Muscle layer of duodenum (tissue), 2 donors: ENCODE results near the gene A3GALT2.

Source experiments
- H3K27ac ChIP-seq: one replicate; pipeline ENCODE4 v1.7.0; 2013; ENCODE audit warnings: mild to moderate bottlenecking, low read length
- H3K27me3 ChIP-seq: one replicate; pipeline ENCODE4 v1.7.0; 2013; ENCODE audit warnings: low read depth, mild to moderate bottlenecking, control low read depth, low read length
- H3K36me3 ChIP-seq, 2 donors: one replicate each; pipeline ENCODE4 v1.7.0; 2013; ENCODE audit warnings: low read length in 2 of 2, control low read depth in 1 of 2, mild to moderate bottlenecking in 1 of 2; ENCODE audit not compliant: insufficient read depth in 2 of 2, control insufficient read depth in 1 of 2
- H3K4me1 ChIP-seq, 2 donors: one replicate each; pipeline ENCODE4 v1.7.0; 2013; ENCODE audit warnings: low read length in 2 of 2, mild to moderate bottlenecking in 2 of 2, control low read depth in 1 of 2, moderate library complexity in 1 of 2; ENCODE audit not compliant: insufficient read depth in 2 of 2, control insufficient read depth in 1 of 2
- H3K4me3 ChIP-seq, 2 donors: one replicate each; pipeline ENCODE4 v1.7.0; 2013; ENCODE audit warnings: low read length in 2 of 2, low read depth in 1 of 2, mild to moderate bottlenecking in 1 of 2
- H3K9me3 ChIP-seq, 2 donors: one replicate each; pipeline ENCODE4 v1.7.0; 2013; ENCODE audit warnings: low read length in 2 of 2, control low read depth in 1 of 2, mild to moderate bottlenecking in 1 of 2; ENCODE audit not compliant: control insufficient read depth in 1 of 2
- donor health status: healthy.

Gene A3GALT2

GRCh38 chr1:33320619-33321165 is at the start of gene A3GALT2:
A3GALT2 (minus strand) TSS chr1:33321098; CDS start chr1:33321098, 0 bp downstream.
- Histone ChIP-seq H3K4me3 (no peak within 1 kb of the TSS), H3K9me3 (no peaks in the 10 kb centered on the region), H3K4me1 (peaks cover 0 to 18% of the 10 kb centered on the region in 2 donors), H3K27me3 (no peaks in the 10 kb centered on the region), H3K27ac (no peak within 1 kb of the TSS), H3K36me3 (peaks cover 32 to 36% of the 10 kb centered on the region in 2 donors)

DNA sequence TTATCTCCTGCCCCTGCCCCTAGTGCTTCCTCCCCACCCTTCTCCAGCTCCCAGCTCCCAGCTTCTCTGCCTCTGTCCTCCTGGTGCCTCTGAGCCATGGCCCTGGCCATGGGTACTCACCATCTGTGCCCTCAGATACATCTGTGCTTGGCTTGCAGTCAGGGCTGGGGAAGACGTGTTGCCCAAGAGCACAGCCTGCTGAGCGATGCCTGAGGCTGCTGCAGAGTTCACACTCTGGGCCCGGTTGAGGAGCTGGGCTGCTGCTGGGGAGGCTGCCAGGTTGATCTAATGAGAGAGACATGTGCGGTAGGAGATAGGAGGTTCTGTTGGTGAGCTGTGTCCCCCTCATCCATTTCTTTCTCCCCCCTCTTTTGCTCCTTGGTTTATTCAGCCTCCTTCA is 49.4 kb upstream of the A3GALT2 start:
- Histone ChIP-seq H3K27me3 (no peaks in the 10 kb centered on the region), H3K27ac (no peak overlapping the region), H3K36me3 (no peaks in the 10 kb centered on the region), H3K4me1 (peaks cover 5 to 42% of the 10 kb centered on the region in 2 donors), H3K4me3 (no peak overlapping the region), H3K9me3 (no peaks in the 10 kb centered on the region)

DNA sequence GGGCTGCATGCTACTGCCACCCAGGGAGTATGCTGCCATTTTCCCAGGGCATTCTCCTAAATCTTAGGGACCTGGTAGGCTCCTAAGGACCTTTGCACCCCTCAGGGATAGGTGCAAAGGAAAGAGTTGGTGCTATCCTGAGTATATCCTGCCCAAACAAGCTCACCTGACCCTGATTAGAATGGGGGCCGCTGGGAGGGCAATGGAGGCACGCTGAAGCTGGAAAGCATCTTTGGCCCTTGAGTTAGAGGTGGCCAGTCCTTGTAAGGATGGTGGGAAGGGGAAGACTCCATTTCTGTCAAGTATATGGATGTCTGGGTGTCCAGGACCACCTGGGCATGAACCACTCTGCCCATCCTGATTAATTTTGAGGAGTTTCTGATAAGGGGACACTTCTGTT is 48.9 kb upstream of the A3GALT2 start:
- H3K4me1 ChIP-seq = peaks cover 10 to 42% of the 10 kb centered on the region in 2 donors
- no peak overlapping the region for H3K4me3 ChIP-seq
- H3K9me3 ChIP-seq = no peaks in the 10 kb centered on the region
- H3K27ac ChIP-seq = no peak overlapping the region
- no peaks in the 10 kb centered on the region for H3K36me3 ChIP-seq
- no peaks in the 10 kb centered on the region for H3K27me3 ChIP-seq

- Histone ChIP-seq H3K36me3 (no peaks in the 10 kb centered on the region), H3K27me3 (no peaks in the 10 kb centered on the region), H3K27ac (no peak overlapping the region), H3K9me3 (no peaks in the 10 kb centered on the region), H3K4me1 (peaks cover 15 to 42% of the 10 kb centered on the region in 2 donors), H3K4me3 (no peak overlapping the region)
Measured at GRCh38 chr1:33369081-33369480, 48.2 kb upstream of the A3GALT2 start.

GRCh38 chr1:33368431-33368830 is 47.5 kb upstream of the A3GALT2 start:
- H3K4me3 ChIP-seq = no peak overlapping the region
- peaks cover 15 to 47% of the 10 kb centered on the region in 2 donors for H3K4me1 ChIP-seq
- no peak overlapping the region for H3K27ac ChIP-seq
- no peaks in the 10 kb centered on the region for H3K9me3 ChIP-seq
- no peaks in the 10 kb centered on the region for H3K36me3 ChIP-seq
- H3K27me3 ChIP-seq = no peaks in the 10 kb centered on the region

DNA sequence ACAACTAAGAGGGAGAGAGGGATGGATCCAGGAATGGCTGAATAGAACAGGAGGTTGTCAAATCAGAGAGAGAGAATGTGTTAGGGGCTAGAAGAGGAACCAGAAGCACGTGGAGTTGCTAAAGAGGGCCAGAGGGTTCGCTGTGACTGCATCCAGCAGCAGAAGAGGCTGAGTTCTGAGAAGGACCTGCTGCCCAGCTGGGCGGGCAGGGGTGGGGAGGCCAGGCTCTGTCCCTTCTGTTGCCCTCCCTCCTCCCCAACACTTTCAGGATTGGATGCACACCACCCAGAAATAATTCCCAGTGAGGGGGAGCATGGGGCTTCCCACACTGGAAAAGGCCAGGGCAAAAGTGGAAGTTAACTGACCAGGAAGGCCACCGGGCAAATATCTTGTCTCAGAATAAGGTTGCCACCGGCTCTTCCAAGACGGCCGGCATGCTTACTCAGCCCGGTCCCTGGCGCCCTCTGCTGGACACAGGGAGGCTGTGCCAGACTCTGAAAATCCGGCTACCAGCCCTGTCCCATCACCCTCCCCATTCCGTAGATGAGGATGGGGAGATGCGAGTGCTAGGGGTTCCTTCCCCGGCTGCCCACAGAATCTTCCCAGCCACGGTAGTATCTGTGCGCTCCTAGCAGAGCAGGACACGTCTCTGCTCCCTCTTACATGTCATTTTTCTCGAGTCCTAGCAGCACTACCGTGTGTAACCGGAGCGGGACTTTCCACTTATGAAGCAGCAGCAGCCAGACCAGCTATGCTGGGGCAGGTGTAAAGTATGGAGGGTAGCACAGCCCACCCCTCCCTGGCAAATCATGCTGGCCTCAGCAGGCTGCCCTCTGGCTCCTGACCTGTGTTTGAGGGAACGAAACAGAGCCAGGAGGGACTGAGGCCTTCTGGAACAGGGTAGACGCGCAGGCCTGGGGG is 46.8 kb upstream of the A3GALT2 start:
- Histone ChIP-seq H3K4me3 (no peak overlapping the region), H3K9me3 (no peaks in the 10 kb centered on the region), H3K27me3 (no peaks in the 10 kb centered on the region), H3K36me3 (no peaks in the 10 kb centered on the region), H3K27ac (no peak overlapping the region), H3K4me1 (peaks cover 15 to 50% of the 10 kb centered on the region in 2 donors)

DNA sequence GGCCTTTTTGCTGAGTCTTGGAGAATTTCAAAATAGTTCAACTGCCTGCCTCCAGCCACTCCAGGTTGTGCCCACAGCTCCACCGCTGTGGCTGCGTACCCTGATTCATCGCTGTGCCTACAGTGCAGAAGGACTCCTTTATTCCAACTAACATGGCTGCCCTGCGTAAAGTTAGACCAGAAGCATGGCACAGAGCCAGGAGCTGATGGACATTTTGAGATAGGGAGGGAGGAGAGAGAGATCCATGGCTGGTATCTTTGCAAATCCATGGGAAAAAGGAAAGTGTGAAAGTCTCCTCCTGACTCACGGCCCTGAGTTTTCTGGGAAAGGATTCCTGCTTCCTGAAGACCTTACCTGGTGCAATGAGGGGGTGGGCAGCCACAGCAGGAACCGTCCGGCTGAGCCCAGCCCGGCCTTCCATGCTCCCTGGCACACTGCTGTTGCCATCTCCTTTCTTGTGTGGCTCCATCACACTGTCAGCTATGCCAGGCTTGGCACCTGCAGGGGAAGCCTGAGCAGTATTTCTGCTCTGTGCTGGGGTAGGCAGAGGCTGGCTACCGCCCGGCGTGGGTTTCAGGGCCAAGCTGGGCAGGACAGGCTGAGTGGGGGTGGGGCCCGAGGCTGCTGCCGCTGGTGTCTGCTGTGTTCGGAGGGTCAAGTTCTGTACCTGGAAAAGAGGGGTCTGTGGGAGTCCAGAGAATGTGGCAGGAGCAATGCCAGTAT is 46.0 kb upstream of the A3GALT2 start:
- Histone ChIP-seq H3K36me3 (no peaks in the 10 kb centered on the region), H3K4me3 (no peak overlapping the region), H3K4me1 (peaks cover 15 to 55% of the 10 kb centered on the region in 2 donors), H3K27ac (no peak overlapping the region), H3K9me3 (no peaks in the 10 kb centered on the region), H3K27me3 (no peaks in the 10 kb centered on the region)

GRCh38 chr1:33365560-33365997 is 44.7 kb upstream of the A3GALT2 start:
- peak overlapping the region; percentile 58 for H3K27ac ChIP-seq
- H3K27me3 ChIP-seq = no peaks in the 10 kb centered on the region
- H3K4me1 ChIP-seq = peaks cover 15 to 55% of the 10 kb centered on the region in 2 donors
- no peaks in the 10 kb centered on the region for H3K36me3 ChIP-seq
- no peaks in the 10 kb centered on the region for H3K9me3 ChIP-seq
- no peak overlapping the region for H3K4me3 ChIP-seq

DNA sequence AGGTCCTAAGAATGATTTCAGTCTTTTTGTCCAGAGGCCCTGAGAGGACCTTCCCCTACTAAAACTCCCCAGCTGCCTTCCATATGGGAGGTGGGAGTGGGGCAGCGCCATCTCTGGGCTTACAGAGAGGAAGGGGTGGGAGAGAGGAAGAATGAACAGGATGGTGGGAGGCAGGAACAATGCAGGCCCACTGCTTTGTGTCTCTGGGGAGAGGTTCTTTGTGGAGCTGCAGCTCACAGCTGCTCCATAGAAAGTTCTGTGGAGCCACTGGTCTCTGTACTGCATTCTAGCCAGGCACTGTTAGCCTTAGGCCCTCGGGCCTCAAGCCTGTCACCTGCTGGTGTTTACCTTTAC is 43.6 kb upstream of the A3GALT2 start:
- H3K27me3 ChIP-seq = no peaks in the 10 kb centered on the region
- peaks cover 15 to 55% of the 10 kb centered on the region in 2 donors for H3K4me1 ChIP-seq
- no peak overlapping the region for H3K4me3 ChIP-seq
- peak overlapping the region; percentile 58 for H3K27ac ChIP-seq
- no peaks in the 10 kb centered on the region for H3K36me3 ChIP-seq
- no peaks in the 10 kb centered on the region for H3K9me3 ChIP-seq

- Histone ChIP-seq H3K4me1 (peaks cover 15 to 55% of the 10 kb centered on the region in 2 donors), H3K4me3 (no peak overlapping the region), H3K36me3 (no peaks in the 10 kb centered on the region), H3K9me3 (no peaks in the 10 kb centered on the region), H3K27ac (peak overlapping the region; percentile 42), H3K27me3 (no peaks in the 10 kb centered on the region)
Measured at GRCh38 chr1:33363470-33363861, 42.6 kb upstream of the A3GALT2 start.

DNA sequence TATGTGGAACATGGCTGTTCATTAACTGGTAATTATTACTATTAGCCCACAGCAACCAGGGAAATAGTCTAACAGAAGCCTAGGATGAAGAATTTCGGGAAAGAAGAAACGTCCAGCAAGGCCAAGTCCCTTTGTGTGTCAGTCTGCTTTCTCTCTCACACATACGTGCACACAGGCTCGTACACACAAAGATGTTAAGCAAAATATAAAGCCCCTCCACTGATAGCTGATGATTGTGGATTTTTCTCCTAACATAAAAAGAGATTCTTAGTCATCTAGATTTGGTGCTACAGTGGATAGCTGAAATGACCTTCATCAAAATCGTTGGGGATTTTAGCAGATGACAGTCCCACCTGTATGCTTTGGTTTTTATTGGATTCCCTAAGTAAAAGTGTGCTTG is 42.1 kb upstream of the A3GALT2 start:
- H3K4me3 ChIP-seq = no peak overlapping the region
- H3K27me3 ChIP-seq = no peaks in the 10 kb centered on the region
- H3K9me3 ChIP-seq = no peaks in the 10 kb centered on the region
- peak overlapping the region; percentile 42 for H3K27ac ChIP-seq
- peaks cover 15 to 53% of the 10 kb centered on the region in 2 donors for H3K4me1 ChIP-seq
- H3K36me3 ChIP-seq = no peaks in the 10 kb centered on the region
